HG03039 (cell line): Measurements from ENCODE around the gene LYZ.

ENCODE experiments used
- ATAC-seq: cut with Tn5 transposase; IDR thresholded peaks from one replicate; pipeline ENCODE4 v1.9.1; 2021; ENCODE audit warnings: mild to moderate bottlenecking, moderate library complexity; ENCODE audit not compliant: unreplicated experiment

The LYZ gene

DNA sequence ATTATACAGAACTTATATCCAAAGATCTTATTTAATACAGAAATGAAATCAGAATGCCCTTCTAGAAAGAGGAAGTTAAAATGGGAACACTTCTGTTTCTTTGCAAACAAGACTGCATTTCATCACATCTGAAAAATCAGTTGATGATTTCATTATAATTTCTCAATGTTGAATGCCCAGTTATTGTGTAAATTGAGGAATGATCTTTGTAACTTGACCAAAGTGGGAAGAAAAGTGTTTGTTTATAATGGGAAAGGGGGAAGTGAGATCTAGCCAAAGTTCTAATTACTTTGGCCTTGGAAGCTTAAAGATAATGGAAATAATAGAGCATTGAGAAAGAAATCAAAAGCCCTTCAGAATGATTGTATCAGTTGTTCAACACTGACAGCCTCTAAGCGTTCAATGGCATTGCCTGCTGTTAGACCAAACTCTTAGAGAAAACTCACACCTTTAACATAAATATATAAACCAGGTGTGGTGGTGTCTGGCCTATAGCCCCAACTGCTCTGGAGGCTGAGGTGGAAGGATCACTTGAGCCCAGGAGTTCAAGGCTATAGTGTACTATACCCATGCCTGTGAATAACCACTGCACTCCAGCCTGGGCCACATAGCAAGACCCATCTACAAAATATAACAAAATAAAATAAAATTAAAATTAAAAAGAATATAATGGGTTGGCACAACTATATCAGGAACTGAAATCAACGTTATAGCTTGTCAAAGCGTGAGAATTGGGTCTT lies 9.9 kb upstream of the LYZ start:
- ATAC-seq: no peak

DNA sequence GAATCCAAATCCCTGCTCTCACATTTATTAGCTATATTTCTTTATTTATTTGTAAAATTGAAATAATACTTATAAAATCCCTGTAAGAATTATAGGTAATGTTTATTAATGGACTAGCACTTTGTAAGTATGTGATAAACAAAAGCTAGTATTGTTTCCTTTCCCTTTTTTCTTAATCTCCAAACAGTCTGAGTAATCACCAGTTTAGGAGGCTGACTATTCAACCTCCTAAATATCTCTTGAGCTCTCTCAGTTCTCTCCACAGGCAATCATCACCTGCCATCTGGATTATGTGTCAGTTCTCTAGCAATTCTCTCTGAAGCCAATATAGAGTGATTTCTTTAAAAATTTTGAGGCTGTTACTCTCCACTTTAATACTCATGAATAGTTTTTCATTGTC lies 9.2 kb upstream of the LYZ start:
- ATAC-seq: no peak

DNA sequence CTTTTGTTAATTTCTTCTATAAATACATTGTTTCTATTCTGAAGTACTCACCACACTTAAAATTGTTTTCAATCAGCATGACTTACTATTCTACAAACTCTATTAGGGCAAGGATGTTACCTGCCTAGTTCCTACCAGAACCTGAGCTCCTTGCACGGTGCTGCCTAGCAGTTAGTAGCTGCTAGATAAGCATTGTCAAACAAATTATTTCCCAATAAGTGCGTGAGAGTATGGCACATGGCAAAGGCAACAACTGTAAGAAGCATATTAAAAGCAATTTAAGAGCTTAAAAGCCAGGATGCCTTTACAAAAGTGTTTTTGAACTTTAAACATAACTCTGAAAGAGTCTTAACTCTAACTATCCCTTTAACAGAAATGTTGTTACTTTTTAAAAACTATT lies 8.2 kb upstream of the LYZ start:
- no peak for ATAC-seq

DNA sequence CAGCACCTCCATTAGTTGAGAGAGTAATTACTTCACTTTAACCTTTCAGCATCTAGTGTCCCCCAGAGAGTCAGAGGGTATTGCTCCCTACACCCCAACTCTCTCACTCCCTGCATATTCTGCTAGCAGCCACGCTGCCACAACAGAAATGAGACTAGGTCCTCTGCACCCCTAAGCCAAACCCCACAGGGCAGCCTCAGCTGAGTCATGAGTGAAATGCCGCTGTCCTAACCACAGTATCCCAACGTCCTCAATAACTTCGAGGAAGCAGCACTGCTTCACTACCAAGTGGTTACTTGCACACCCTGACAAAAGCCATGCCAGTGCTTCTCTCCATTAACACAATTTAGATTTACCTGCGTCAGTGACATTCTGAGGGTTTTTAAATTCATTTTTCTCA lies 6.9 kb upstream of the LYZ start:
- ATAC-seq: no peak

DNA sequence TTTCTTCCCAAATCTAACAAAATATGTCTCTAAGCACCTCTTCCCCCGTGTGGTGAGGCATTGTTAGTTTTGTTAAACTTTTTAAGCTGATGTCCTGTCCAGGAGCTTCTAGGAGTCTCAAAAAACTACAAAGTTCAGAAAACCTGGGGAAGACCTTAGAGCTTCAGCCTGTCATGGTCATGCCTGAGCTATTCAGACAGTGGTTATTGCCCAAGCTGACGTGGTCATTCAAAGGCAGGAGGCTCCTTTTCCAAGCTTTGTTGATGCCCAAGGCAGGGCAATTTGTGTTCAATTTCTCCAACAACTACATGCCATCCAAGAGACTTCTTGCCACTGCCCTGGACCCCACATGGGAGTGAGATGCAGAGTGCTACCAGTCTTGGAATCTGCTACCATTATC lies 5.8 kb upstream of the LYZ start:
- ATAC-seq: no peak

DNA sequence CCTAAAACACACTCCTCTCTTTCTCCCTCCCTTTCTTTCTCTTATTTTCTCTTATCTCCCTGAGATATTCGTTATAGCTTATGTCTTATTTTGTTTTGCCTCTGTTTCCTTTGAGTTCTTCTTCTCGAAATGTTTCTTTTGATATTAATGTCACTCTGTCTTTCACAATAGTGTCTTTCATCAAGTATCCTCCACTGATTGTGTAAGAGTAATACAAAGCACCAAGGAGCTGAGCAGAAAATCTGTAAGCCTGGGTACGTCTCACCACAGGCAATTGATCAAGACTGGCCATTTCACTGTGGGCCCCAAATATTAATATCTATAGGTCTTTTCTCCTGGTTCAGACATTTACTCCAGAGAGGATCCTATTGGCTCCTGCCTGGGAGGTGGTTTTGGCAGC lies 4.8 kb upstream of the LYZ start:
- no peak for ATAC-seq

DNA sequence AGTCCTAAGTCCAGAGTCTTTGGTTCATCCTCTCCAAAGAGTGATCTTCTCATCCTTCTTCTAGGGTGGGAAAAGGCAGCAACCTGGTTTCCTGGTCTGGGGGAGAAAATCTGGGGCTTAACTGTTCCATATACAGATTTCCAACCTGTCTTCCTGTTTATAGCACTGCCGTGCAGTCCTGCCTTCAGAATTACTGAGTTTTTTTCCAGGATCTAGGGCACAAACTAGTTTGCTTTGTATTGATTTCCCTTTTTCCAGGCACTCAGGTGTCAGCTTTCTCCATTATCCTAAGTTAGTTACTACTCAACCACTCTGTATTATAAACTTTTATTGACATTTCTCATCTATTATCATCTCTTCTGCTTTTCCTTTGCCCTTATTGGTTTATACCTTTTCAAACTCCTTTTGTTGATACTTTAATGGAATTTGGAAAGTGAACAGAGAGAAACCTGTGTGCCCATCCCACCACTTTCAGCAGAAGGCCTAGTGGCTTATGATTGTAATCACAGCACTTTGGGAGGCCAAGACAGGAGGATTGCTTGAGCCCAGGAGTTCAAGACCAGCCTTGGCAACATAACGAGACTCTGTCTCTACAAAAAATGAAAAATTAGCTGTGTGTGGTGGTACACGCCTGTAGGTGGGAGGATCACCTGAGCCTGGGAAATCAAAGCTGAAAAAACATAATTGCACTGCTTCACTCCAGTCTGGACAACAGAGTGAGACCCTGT lies 4.1 kb upstream of the LYZ start:
- no peak for ATAC-seq

DNA sequence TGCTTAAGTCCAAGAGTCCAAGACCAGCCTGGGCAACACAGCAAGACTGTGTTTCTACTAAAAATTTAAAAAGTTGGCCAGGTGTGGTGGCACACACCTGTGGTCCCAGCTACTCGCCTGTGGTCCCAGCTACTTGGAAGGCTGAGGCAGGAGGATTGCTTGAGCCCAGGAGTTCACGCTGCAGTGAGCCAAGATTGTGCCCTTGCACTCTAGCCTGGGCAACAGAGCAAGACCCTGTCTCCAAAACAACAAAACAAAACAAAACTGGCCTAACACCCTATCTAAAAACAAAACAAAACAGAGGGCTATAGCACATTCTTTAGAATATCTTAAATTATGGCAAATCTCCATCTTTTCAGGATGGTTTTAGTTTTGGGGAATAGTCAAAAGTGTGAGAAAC lies 3.1 kb upstream of the LYZ start:
- ATAC-seq: no peak

DNA sequence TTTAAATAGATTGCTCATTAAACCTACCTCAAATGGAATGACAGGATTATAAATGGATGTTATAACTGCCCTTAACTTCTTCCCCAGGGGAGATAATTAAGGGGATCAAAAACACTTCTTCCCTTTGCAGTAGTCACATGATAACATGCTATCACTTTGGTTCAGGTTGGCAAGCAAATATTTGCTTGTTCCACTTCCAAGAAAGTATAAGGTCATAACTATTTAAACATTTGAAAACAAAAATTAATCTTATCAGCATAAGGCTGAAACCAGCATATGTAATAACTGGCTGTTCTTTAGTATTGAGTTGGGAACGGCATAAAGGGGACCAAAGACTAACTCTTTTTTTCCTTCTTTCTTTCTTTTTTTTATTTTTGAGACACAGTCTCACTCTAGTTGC lies 2.4 kb upstream of the LYZ start:
- no peak for ATAC-seq

DNA sequence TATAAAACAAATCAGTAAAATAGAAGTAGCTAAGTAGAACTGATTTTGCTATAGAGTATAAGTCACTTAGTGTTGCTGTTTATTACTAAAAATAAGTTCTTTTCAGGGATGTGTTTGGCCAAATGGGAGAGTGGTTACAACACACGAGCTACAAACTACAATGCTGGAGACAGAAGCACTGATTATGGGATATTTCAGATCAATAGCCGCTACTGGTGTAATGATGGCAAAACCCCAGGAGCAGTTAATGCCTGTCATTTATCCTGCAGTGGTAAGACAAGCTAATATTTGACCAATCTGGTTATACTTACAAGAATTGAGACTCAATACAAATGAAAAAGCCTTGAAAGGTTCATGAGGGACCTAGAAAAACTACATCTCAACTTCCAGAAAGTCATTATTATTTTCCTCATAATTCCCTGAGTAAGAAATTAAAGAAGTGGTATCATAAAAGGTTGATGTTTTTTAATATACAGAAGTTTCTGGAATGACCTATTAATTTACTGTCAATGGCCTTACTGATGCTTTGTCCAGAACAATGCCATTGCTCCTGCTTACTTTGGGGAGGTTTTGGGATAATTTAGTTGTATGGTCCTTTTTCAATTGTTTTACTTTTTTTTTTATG lies 1.9 kb downstream of the LYZ start:
- ATAC-seq: no peak

DNA sequence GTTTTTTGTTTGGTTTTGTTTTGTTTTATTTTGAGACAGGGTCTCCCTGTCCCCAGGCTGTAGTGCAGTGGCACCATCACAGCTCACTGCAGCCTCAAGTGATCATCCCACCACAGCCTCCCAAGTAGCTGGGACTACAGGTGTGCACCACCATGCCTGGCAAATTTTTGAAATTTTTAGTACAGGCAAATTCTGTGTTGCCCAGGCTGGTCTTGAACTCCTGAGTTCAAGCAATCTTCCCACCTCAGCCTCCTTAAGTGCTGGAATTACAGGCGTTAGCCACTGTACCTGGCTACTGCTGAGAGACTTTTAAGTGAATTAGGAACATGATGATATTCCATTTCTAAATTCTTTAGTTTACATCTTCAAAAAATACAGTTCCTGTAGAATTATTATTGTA lies 2.6 kb downstream of the LYZ start:
- ATAC-seq: no peak

DNA sequence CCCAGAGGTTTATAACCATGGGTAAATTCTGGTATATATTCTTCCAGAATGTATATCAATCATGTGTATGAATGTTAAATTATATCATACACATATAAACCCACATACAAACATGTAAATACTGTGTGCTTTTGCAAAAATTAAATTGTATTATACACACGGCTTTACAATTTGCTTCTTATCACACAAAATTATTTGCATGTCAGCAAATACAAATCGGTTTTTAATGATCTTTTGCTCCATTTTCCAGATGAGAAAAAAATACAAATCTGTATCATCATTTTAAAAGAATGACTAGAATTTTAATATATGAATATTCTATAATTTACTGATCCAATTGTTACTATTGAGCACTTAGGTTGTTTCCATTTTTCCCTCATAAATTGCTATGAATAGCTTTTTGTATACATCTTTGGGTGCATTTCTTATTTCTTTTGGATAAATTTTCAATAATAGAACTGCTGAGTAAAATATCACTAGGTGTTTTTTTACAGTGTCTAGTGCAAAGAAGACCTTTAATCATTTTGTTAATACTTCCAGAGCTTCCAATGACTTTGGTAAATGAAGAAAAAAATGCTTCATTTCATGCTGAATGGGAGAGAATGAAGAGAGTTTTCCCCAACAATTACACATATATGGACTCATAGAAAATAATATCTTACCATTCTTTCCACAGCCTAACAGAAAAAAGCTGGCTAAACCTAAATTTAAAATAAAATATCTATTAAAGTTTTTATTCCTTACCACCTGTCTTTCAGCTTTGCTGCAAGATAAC lies 3.5 kb downstream of the LYZ start:
- ATAC-seq: no peak

DNA sequence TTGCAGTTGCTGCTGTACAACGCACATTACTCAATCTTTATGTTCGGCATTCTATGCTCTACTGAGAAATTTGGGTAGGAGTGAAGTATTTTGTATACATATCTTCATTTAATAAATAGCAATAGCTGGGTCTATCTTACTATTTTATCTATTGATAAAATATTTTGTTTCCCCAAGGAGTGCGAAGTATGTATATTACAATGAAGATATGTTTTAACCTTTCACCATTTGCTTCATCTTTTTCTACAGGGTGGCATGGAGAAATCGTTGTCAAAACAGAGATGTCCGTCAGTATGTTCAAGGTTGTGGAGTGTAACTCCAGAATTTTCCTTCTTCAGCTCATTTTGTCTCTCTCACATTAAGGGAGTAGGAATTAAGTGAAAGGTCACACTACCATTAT lies 4.7 kb downstream of the LYZ start:
- ATAC-seq: no peak

DNA sequence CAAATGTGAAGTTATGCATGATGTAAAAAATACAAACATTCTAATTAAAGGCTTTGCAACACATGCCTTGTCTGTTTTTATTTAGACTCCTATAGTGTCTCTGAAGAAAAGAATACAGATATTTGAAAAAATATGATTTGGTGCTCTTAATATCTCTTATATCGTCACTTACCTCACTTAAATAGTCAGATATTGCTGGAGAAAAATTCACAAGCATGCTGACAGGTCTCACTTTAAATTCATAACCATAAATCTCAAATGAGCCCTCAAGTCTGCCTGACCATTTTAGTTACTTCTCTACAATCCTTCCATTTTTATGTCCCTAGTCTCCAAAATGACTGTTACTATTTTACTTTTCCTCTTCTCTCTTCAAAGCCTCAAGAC lies 6.0 kb downstream of the LYZ start:
- no peak for ATAC-seq

DNA sequence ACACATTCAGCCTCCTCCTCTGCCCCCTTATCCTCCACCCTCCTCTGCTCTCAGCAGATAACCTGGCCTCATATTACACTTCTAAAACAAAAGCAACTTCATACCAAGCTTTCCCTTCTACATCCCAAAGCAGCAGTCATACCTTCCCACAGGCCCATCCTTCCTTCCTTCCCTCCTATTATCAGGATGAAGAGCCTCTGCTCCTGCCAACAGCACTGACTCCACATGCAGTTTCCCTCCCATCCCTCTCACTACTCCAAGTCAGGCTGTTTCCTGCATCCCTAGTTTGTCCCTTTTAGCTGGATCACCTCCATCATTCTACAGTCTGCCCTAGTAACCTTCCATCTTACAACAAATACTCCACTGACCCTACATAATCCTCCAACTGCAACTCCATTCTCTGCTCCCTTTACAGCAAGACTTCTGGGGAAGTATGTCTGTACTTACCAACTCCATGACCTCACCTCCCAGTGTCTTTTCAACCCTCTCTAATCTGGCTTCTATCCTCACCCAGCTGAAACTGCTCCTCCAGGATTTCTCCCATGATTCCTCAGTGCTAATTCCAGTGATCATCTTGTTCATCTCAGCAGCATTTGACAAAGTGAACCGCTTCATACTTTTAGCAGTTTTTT lies 6.5 kb downstream of the LYZ start:
- no peak for ATAC-seq

DNA sequence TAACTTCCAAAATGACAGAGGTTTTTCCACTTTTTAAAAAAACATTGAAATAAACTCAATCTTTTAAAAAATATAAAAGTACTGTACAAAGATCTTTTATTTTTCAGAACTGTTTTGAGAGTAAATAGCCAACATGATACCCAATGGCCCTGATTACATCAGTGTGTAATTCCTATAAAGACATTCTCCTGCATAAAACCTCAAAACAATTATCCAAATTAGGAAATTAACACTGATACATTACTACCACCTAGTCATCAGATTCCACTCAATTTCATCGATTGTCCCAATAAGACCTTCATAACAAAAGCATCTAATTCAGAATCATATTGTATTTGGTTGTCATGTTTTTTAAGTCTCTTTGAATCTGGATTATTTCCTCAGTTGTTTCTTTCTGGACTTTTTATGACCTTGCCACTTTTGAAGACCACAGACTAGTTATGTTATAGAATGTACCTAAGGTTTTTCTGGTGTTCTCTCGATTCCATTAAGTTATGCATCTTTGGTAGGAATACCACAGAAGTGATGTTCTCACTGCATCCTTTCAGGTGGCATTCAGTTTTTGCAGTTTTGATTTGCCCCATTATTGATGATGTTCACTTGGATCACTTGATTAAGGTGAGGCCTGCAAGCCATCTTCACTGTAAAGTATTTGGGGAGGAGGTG lies 7.3 kb downstream of the LYZ start:
- no peak for ATAC-seq

DNA sequence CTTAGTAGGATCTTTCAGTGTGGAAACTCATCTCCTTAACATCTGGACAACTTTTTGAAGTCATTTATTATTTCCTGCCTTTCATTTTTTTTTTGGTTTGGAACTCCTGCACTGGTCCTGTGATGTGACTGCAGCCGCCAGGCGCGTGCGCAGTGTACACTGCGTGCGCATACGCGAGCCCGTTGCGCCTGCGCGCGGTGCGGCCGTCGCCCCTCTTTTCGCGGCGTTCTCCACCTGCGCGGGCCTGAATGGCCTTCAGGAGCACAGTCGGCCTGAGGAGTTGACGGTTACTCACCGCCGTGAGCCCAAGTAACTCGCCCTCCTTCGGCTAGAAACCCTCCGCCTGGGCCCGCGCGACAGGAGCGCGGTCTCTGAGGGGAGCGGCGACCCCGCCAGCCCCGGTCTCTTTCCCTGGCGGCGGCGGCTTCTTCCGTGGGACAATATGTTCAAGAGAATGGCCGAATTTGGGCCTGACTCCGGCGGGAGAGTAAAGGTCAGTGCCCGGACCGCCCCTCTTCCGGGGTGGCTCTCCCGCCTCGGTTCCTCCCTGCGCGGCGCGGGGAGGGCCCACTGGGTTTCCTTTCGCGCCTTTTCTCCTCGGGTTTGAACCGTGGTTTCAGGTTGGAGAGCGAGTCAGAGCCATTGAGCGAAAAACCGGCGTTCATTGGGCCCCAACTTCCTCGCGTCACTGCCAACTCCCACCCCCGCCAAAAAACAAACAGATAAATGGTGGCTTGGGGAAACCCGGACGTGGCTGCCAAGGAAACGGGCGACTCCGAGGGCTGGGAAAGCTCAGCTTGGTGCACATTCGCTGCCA lies 11.6 kb downstream of the LYZ start, which contains the start of gene YEATS4:
TSS of gene YEATS4 (plus strand) at position 213 of the 817 bp plus-strand sequence. CDS start at position 443, 230 bp downstream.
- ATAC-seq: peak; percentile 76

DNA sequence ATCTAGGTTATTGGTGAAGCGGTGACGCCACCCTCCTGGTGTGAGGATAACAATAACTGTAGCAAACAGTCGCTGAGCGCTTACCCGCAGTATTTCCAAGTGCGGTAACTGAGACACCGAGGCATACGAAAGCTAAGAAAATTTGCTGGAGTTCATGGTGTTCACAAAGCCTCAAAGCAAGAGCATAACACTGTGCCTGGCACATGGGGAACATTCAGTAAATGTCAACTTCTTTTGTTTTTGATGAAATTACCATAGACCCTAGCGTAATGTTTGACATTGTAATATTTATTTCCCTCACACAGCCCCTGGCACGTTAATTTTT lies 12.1 kb downstream of the LYZ start:
- no peak for ATAC-seq

DNA sequence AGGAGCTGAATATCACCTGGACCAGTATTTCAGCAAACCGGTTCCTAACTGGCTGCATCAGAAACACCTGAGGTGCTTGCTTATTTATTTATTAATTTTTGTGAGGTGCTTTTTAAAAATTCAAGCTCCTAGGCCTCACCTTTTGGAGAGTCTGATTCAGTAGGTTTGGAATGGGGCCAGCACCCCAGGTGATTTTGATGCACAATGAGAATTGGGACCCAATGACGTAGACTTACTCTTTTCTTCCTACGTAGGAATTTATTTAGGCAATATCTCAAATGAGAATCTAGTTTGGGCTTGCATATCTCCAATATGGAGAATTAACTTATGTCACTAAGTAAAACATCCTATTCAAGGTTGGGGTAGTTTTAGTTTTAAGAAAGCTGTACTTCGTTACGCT lies 18.6 kb downstream of the LYZ start:
- no peak for ATAC-seq

DNA sequence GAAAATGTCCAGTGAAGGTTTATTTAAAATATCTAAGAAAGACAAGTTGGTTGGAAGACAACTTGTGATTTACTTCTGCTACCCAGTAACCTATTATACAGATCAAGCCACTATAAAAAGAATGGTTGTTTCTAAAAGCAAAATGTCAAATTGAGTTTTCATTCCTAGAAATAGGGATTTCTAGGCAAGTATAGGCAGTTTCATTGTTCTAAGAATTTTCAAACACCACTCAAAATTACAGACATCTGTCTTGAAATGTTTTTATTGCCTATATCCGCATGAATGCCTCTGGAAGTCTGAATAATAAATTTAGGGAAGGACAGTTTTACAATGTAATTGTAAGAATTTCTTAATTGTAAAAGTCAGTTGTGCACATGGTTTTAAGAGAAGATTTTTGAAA lies 20.0 kb downstream of the LYZ start:
- no peak for ATAC-seq
